K562 (cell line): ENCODE results near the gene ACBD4. TPM values are rescaled to one million over a fixed set of nuclear protein-coding genes. Genes with fewer than 3 reads are reported as not detected.

Source experiments
- ATF6 ChIP-seq: sonication (generic); formaldehyde crosslinking; IDR thresholded peaks from 2 replicates; pipeline ENCODE4 v1.4.0; 2020; ENCODE audit warnings: mild to moderate bottlenecking, missing genetic modification reagents
- CBX3 ChIP-seq, 2 experiments: IDR thresholded peaks; 1 replicate in 1 of 2; 2 replicates in 1 of 2; pipeline ENCODE4 v1.6.1; 2012; ENCODE audit warnings: inconsistent platforms in 2 of 2, low read length in 2 of 2, borderline replicate concordance in 1 of 2, control low read depth in 1 of 2
- CHD2 ChIP-seq: IDR thresholded peaks from 2 replicates; pipeline ENCODE4 v1.6.1; 2011; ENCODE audit warnings: low read depth, low read length
- DPF2 ChIP-seq: fragments of 450-650 bp; IDR thresholded peaks from 2 replicates; pipeline ENCODE4 v1.6.1; 2016
- KHSRP ChIP-seq: fragments of 450-650 bp; IDR thresholded peaks from 2 replicates; pipeline ENCODE4 v1.6.1; 2017
- KLF16 ChIP-seq: IDR thresholded peaks from 2 replicates; pipeline ENCODE4 v1.6.1; 2016; ENCODE audit warnings: antibody characterized with exemption
- MAX ChIP-seq: sonication (generic); formaldehyde crosslinking; IDR thresholded peaks from 2 replicates; pipeline ENCODE4 v1.9.0; 2022; ENCODE audit warnings: mild to moderate bottlenecking, missing genetic modification reagents
- NFIC ChIP-seq: fragments of 450-650 bp; IDR thresholded peaks from 2 replicates; pipeline ENCODE4 v1.6.1; 2017; ENCODE audit warnings: mild to moderate bottlenecking, inconsistent platforms
- NFXL1 ChIP-seq: fragments of 450-650 bp; formaldehyde crosslinking; IDR thresholded peaks from 2 replicates; pipeline ENCODE4 v1.4.0; 2021; ENCODE audit warnings: mild to moderate bottlenecking
- SMC3 ChIP-seq: conservative IDR thresholded peaks from 2 replicates; pipeline ENCODE4 v1.6.1; 2011; ENCODE audit warnings: low read depth, low read length, improper control_type of control experiment; ENCODE audit not compliant: insufficient read depth
- STAT5B ChIP-seq: fragments of 250-450 bp; sonication (Bioruptor Pico); IDR thresholded peaks from 2 replicates; pipeline ENCODE4 v1.8.0; 2021; ENCODE audit warnings: mild to moderate bottlenecking, inconsistent platforms
- TFAM ChIP-seq: fragments of 250-450 bp; sonication (Bioruptor Pico); conservative IDR thresholded peaks from 2 replicates; pipeline ENCODE4 v1.5.0; 2021; ENCODE audit warnings: mild to moderate bottlenecking, moderate library complexity
- ZBTB7A ChIP-seq: IDR thresholded peaks from 2 replicates; pipeline ENCODE4 v1.6.1; 2011; ENCODE audit warnings: low read depth, mild to moderate bottlenecking, low read length, moderate library complexity, borderline replicate concordance; ENCODE audit not compliant: control insufficient read depth
- ZNF444 ChIP-seq: fragments of 250-450 bp; sonication (Bioruptor Pico); IDR thresholded peaks from 2 replicates; pipeline ENCODE4 v1.4.0; 2020; ENCODE audit warnings: mild to moderate bottlenecking, moderate library complexity
- polyA plus RNA-seq, 8 experiments: library from polyadenylated mRNA; depleted of rRNA in 4 of 8; stranded (reverse) in 5 of 8; unstranded in 3 of 8; fragments of >200 nt; fragmentation: Nextera tagmentation in 2 of 8; fragmentation: Illumina TruSeq in 1 of 8; extraction: Ambion mirVana in 2 of 8; extraction: Trizol in 1 of 8; gene quantifications; 2 replicates each; pipeline versions ENCODE4 v1.2.1 to v1.2.3, GENCODE V29; 2011 to 2014; ENCODE audit warnings: inconsistent platforms in 1 of 8, missing spikeins in 1 of 8
- total RNA-seq, 7 experiments: library from RNA; depleted of rRNA in 6 of 7; stranded (reverse); fragments of >200 nt in 6 of 7; fragmentation: Illumina TruSeq in 2 of 7; extraction: Trizol in 2 of 7; gene quantifications; 2 replicates each; pipeline versions ENCODE4 v1.2.1 to v1.2.3, GENCODE V29; 2011 to 2021; ENCODE audit warnings: low replicate concordance in 1 of 7
- TF ChIP-seq, protein P1 (sequence below): sonication (generic); formaldehyde crosslinking; IDR thresholded peaks from 2 replicates; pipeline ENCODE4 v1.8.1; 2022; ENCODE audit warnings: missing genetic modification reagents
- TF ChIP-seq, protein P2 (sequence below): fragments of 250-450 bp; sonication (Bioruptor Pico); IDR thresholded peaks from 2 replicates; pipeline ENCODE4 v1.4.0; 2020
- TF ChIP-seq, protein P3 (sequence below): sonication (generic); formaldehyde crosslinking; IDR thresholded peaks from 2 replicates; pipeline ENCODE4 v1.8.0; 2022; ENCODE audit warnings: mild to moderate bottlenecking, missing genetic modification reagents

Gene ACBD4
- total and polyA plus RNA-seq, 9 of the 15 experiments (the other 6 are each of a cell fraction or from before 2014, with no cell fraction given) = 0.14 to 6.9 (median 4.6) TPM

GRCh38 chr17:45146890-45147580, 11.5 kb downstream of the ACBD4 start (continued):
- TF ChIP-seq, protein P1, sequence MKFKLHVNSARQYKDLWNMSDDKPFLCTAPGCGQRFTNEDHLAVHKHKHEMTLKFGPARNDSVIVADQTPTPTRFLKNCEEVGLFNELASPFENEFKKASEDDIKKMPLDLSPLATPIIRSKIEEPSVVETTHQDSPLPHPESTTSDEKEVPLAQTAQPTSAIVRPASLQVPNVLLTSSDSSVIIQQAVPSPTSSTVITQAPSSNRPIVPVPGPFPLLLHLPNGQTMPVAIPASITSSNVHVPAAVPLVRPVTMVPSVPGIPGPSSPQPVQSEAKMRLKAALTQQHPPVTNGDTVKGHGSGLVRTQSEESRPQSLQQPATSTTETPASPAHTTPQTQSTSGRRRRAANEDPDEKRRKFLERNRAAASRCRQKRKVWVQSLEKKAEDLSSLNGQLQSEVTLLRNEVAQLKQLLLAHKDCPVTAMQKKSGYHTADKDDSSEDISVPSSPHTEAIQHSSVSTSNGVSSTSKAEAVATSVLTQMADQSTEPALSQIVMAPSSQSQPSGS (CRISPR knock-in tag) = no peak
- TF ChIP-seq CBX3 (IDR thresholded peaks at IDR 0.05; ENCODE audit: borderline replicate concordance in 1 of 2, low read length in 2 of 2) = no peak
- TF ChIP-seq KHSRP = no peak
- TF ChIP-seq NFXL1 = no peak; the same call in 1 of the 2 replicates
- TF ChIP-seq, protein P2, sequence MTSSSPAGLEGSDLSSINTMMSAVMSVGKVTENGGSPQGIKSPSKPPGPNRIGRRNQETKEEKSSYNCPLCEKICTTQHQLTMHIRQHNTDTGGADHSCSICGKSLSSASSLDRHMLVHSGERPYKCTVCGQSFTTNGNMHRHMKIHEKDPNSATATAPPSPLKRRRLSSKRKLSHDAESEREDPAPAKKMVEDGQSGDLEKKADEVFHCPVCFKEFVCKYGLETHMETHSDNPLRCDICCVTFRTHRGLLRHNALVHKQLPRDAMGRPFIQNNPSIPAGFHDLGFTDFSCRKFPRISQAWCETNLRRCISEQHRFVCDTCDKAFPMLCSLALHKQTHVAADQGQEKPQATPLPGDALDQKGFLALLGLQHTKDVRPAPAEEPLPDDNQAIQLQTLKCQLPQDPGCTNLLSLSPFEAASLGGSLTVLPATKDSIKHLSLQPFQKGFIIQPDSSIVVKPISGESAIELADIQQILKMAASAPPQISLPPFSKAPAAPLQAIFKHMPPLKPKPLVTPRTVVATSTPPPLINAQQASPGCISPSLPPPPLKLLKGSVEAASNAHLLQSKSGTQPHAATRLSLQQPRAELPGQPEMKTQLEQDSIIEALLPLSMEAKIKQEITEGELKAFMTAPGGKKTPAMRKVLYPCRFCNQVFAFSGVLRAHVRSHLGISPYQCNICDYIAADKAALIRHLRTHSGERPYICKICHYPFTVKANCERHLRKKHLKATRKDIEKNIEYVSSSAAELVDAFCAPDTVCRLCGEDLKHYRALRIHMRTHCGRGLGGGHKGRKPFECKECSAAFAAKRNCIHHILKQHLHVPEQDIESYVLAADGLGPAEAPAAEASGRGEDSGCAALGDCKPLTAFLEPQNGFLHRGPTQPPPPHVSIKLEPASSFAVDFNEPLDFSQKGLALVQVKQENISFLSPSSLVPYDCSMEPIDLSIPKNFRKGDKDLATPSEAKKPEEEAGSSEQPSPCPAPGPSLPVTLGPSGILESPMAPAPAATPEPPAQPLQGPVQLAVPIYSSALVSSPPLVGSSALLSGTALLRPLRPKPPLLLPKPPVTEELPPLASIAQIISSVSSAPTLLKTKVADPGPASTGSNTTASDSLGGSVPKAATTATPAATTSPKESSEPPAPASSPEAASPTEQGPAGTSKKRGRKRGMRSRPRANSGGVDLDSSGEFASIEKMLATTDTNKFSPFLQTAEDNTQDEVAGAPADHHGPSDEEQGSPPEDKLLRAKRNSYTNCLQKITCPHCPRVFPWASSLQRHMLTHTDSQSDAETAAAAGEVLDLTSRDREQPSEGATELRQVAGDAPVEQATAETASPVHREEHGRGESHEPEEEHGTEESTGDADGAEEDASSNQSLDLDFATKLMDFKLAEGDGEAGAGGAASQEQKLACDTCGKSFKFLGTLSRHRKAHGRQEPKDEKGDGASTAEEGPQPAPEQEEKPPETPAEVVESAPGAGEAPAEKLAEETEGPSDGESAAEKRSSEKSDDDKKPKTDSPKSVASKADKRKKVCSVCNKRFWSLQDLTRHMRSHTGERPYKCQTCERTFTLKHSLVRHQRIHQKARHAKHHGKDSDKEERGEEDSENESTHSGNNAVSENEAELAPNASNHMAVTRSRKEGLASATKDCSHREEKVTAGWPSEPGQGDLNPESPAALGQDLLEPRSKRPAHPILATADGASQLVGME (CRISPR knock-in tag) = 0 out of 2 replicates have a peak, but pooled peaks have one; percentile 38
- TF ChIP-seq NFIC = 0 out of 2 replicates have a peak, but pooled peaks have one; percentile 1
- TF ChIP-seq DPF2 = peak; percentile 78; the same call in 1 of the 2 replicates
- no peak for TF ChIP-seq KLF16
- TF ChIP-seq ATF6 (CRISPR knock-in tag) = no peak
- no peak for TF ChIP-seq TFAM (CRISPR knock-in tag)
- no peak for TF ChIP-seq ZBTB7A
- TF ChIP-seq STAT5B (CRISPR knock-in tag) = no peak
- TF ChIP-seq CHD2 = no peak
- TF ChIP-seq MAX (CRISPR knock-in tag) = no peak
- TF ChIP-seq SMC3 = no peak
- TF ChIP-seq ZNF444 (CRISPR knock-in tag) = peak; percentile 75; the same call in 1 of the 2 replicates
- TF ChIP-seq, protein P3, sequence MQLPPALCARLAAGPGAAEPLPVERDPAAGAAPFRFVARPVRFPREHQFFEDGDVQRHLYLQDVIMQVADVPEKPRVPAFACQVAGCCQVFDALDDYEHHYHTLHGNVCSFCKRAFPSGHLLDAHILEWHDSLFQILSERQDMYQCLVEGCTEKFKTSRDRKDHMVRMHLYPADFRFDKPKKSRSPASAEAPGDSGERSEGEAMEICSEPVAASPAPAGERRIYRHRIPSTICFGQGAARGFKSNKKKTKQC = no peak
